Activated naive CD8-positive, alpha-beta T cell treated with anti-CD3 and anti-CD28 coated beads, Interleukin-2, amount 50 U/mL, for 24 hours (primary cell): ENCODE results near the gene REPIN1.

Experiments
- ATAC-seq: fragments of 150-1000 bp; cut with Tn5 transposase; one replicate; pipeline ENCODE4 v1.10.0; 2021
- DNase-seq: peaks from one replicate; pipeline ENCODE4 v3.0.0; 2021
- H3K27ac Mint-ChIP-seq: one replicate; pipeline ENCODE4 v1.8.0; 2021; ENCODE audit warnings: mild to moderate bottlenecking, mixed read lengths
- H3K27me3 Mint-ChIP-seq: one replicate; pipeline ENCODE4 v1.8.0; 2021; ENCODE audit warnings: mixed read lengths
- H3K36me3 Mint-ChIP-seq: one replicate; pipeline ENCODE4 v1.8.0; 2021; ENCODE audit warnings: low read depth, mixed read lengths
- H3K4me1 Mint-ChIP-seq: one replicate; pipeline ENCODE4 v1.8.0; 2021; ENCODE audit warnings: mixed read lengths
- H3K4me3 Mint-ChIP-seq: one replicate; pipeline ENCODE4 v1.8.0; 2021; ENCODE audit warnings: mild to moderate bottlenecking, moderate library complexity, mixed read lengths
- H3K9me3 Mint-ChIP-seq: one replicate; pipeline ENCODE4 v1.8.0; 2021; ENCODE audit warnings: mixed read lengths

The REPIN1 gene

GRCh38 chr7:150368096-150368883 lies at the start of gene REPIN1:
TSS of gene REPIN1 (plus strand) at chr7:150368822. CDS start at chr7:150369712, 890 bp downstream.
- peak within 1 kb of the TSS; percentile 89 for H3K4me3 Mint-ChIP-seq
- H3K4me1 Mint-ChIP-seq: peaks cover 48% of the 10 kb centered on the region
- H3K27me3 Mint-ChIP-seq: no peaks in the 10 kb centered on the region
- DNase-seq: peak; percentile 82
- ATAC-seq: peak; percentile 58
- H3K27ac Mint-ChIP-seq: peak within 1 kb of the TSS; percentile 96
- no peaks in the 10 kb centered on the region for H3K9me3 Mint-ChIP-seq
- H3K36me3 Mint-ChIP-seq: peaks cover 7% of the 10 kb centered on the region

- ATAC-seq (no peak), DNase-seq (no peak)
- Mint-ChIP-seq H3K27ac (peak overlapping the region; percentile 97), H3K27me3 (no peaks in the 10 kb centered on the region), H3K36me3 (peaks cover 18% of the 10 kb centered on the region), H3K4me1 (peaks cover 44% of the 10 kb centered on the region), H3K9me3 (no peaks in the 10 kb centered on the region), H3K4me3 (peak overlapping the region; percentile 91)
Observed at GRCh38 chr7:150321788-150322113, 46.9 kb upstream of the REPIN1 start.

- peak; percentile 63 for DNase-seq
Observed at GRCh38 chr7:150322114-150322832, 46.3 kb upstream of the REPIN1 start.

GRCh38 chr7:150322833-150323681 lies 45.6 kb upstream of the REPIN1 start, which contains the start of the genes ACTR3C and LRRC61:
TSS of gene ACTR3C (minus strand) at chr7:150323545. CDS start at chr7:150295296, 28,249 bp downstream.
TSS of gene LRRC61 (plus strand) at chr7:150323355. CDS start at chr7:150336862, 13,507 bp downstream.
- peak; percentile 42 for ATAC-seq
- Mint-ChIP-seq H3K4me1 (peaks cover 44% of the 10 kb centered on the region), H3K9me3 (no peaks in the 10 kb centered on the region), H3K27me3 (no peaks in the 10 kb centered on the region), H3K27ac (peak within 1 kb of the TSS; percentile 97), H3K36me3 (peaks cover 29% of the 10 kb centered on the region), H3K4me3 (peak within 1 kb of the TSS; percentile 91)
- DNase-seq: peak; percentile 80

More at GRCh38 chr7:150322114-150322832, 46.3 kb upstream of the REPIN1 start:
- Mint-ChIP-seq H3K4me3 (peak overlapping the region; percentile 91), H3K36me3 (peaks cover 24% of the 10 kb centered on the region), H3K27me3 (no peaks in the 10 kb centered on the region), H3K4me1 (peaks cover 44% of the 10 kb centered on the region), H3K9me3 (no peaks in the 10 kb centered on the region), H3K27ac (peak overlapping the region; percentile 97)
- peak; percentile 15 for ATAC-seq

- ATAC-seq (peak; percentile 11), DNase-seq (no peak)
- Mint-ChIP-seq H3K27ac (peak overlapping the region; percentile 94), H3K4me3 (peak overlapping the region; percentile 88), H3K9me3 (no peaks in the 10 kb centered on the region), H3K36me3 (peaks cover 31% of the 10 kb centered on the region), H3K4me1 (peaks cover 43% of the 10 kb centered on the region), H3K27me3 (no peaks in the 10 kb centered on the region)
Observed at GRCh38 chr7:150323682-150324372, 44.8 kb upstream of the REPIN1 start.

- Mint-ChIP-seq H3K4me1 (peaks cover 41% of the 10 kb centered on the region), H3K27ac (peak overlapping the region; percentile 94), H3K27me3 (no peaks in the 10 kb centered on the region), H3K9me3 (no peaks in the 10 kb centered on the region), H3K36me3 (peaks cover 34% of the 10 kb centered on the region), H3K4me3 (peak overlapping the region; percentile 88)
- ATAC-seq (no peak), DNase-seq (no peak)
Observed at GRCh38 chr7:150324373-150324961, 44.2 kb upstream of the REPIN1 start.

- DNase-seq: no peak
- Mint-ChIP-seq H3K27ac (no peak overlapping the region), H3K4me3 (peak overlapping the region; percentile 88)
Observed at GRCh38 chr7:150325110-150325611, 43.5 kb upstream of the REPIN1 start.

GRCh38 chr7:150325901-150326300 lies 42.7 kb upstream of the REPIN1 start:
- H3K4me3 Mint-ChIP-seq: no peak overlapping the region
- ATAC-seq (no peak), DNase-seq (no peak)
- peaks cover 34% of the 10 kb centered on the region for H3K4me1 Mint-ChIP-seq
- no peaks in the 10 kb centered on the region for H3K9me3 Mint-ChIP-seq
- H3K27ac Mint-ChIP-seq: no peak overlapping the region
- peaks cover 34% of the 10 kb centered on the region for H3K36me3 Mint-ChIP-seq
- no peaks in the 10 kb centered on the region for H3K27me3 Mint-ChIP-seq

More at GRCh38 chr7:150325110-150325611, 43.5 kb upstream of the REPIN1 start:
- no peak for ATAC-seq
- peaks cover 39% of the 10 kb centered on the region for H3K4me1 Mint-ChIP-seq
- no peaks in the 10 kb centered on the region for H3K9me3 Mint-ChIP-seq
- H3K27me3 Mint-ChIP-seq: no peaks in the 10 kb centered on the region
- H3K36me3 Mint-ChIP-seq: peaks cover 34% of the 10 kb centered on the region

- peaks cover 26% of the 10 kb centered on the region for H3K4me1 Mint-ChIP-seq
- H3K27ac Mint-ChIP-seq: no peak overlapping the region
- peaks cover 36% of the 10 kb centered on the region for H3K36me3 Mint-ChIP-seq
- H3K9me3 Mint-ChIP-seq: no peaks in the 10 kb centered on the region
- ATAC-seq (no peak), DNase-seq (no peak)
- no peaks in the 10 kb centered on the region for H3K27me3 Mint-ChIP-seq
- no peak overlapping the region for H3K4me3 Mint-ChIP-seq
Observed at GRCh38 chr7:150326657-150327268, 41.9 kb upstream of the REPIN1 start.

- no peak for ATAC-seq
- Mint-ChIP-seq H3K4me3 (no peak overlapping the region), H3K4me1 (peaks cover 21% of the 10 kb centered on the region), H3K36me3 (peaks cover 30% of the 10 kb centered on the region), H3K9me3 (no peaks in the 10 kb centered on the region), H3K27ac (no peak overlapping the region), H3K27me3 (no peaks in the 10 kb centered on the region)
- DNase-seq: no peak
Observed at GRCh38 chr7:150327308-150327707, 41.3 kb upstream of the REPIN1 start.

- no peak overlapping the region for H3K27ac Mint-ChIP-seq
- ATAC-seq (no peak), DNase-seq (no peak)
- no peak overlapping the region for H3K4me3 Mint-ChIP-seq
- H3K27me3 Mint-ChIP-seq: no peaks in the 10 kb centered on the region
- H3K36me3 Mint-ChIP-seq: peaks cover 31% of the 10 kb centered on the region
- H3K4me1 Mint-ChIP-seq: peaks cover 7% of the 10 kb centered on the region
- H3K9me3 Mint-ChIP-seq: no peaks in the 10 kb centered on the region
Observed at GRCh38 chr7:150329331-150330120, 39.1 kb upstream of the REPIN1 start.

- ATAC-seq (no peak), DNase-seq (no peak)
- Mint-ChIP-seq H3K9me3 (no peaks in the 10 kb centered on the region), H3K4me3 (no peak overlapping the region), H3K27ac (no peak overlapping the region), H3K27me3 (no peaks in the 10 kb centered on the region), H3K36me3 (peaks cover 24% of the 10 kb centered on the region), H3K4me1 (no peaks in the 10 kb centered on the region)
Observed at GRCh38 chr7:150330211-150330885, 38.3 kb upstream of the REPIN1 start.
